PC-9 (cell line): ENCODE results near the gene BSX. TPM values are rescaled to one million over a fixed set of nuclear protein-coding genes. Genes with fewer than 3 reads are reported as not detected.

ENCODE experiments used
- BruUV-seq: library from RNA; stranded (reverse); fragments of 400-500 nt; replicated peaks from 2 replicates; lab custom pipeline; 2021; lab: Mats Ljungman, UMichigan
- CTCF ChIA-PET: fragments of 300-600 bp; sonication (Branson Sonifier 250); formaldehyde crosslinking; loops from one replicate; lab custom pipeline; 2022; ENCODE audit warnings: antibody characterized with exemption; lab: Charles Lee
- POLR2A ChIA-PET: fragments of 300-600 bp; sonication (Branson Sonifier 250); formaldehyde crosslinking; loops from one replicate; lab custom pipeline; 2022; ENCODE audit warnings: antibody characterized with exemption; ENCODE audit not compliant: unreplicated experiment; lab: Charles Lee
- DNase-seq, 2 experiments: peaks; one replicate each; pipeline versions ENCODE4 v3.0.0 to v3.0.0-alpha.2; 2015 to 2022; ENCODE audit warnings: mixed read lengths in 1 of 2
- H2AFZ ChIP-seq: fragments of 200-600 bp; sonication (generic); 2 replicates; pipeline ENCODE4 v1.8.1; 2017; ENCODE audit warnings: antibody characterized with exemption
- H3F3A ChIP-seq: fragments of 200-600 bp; sonication (generic); 2 replicates; pipeline ENCODE4 v1.8.1; 2017; ENCODE audit warnings: antibody characterized with exemption, mild to moderate bottlenecking, low read depth; ENCODE audit not compliant: insufficient read depth
- H3K27ac ChIP-seq: fragments of 200-600 bp; sonication (generic); 2 replicates; pipeline ENCODE4 v1.6.1; 2016; ENCODE audit warnings: mixed run types
- H3K27me3 ChIP-seq: fragments of 200-600 bp; sonication (generic); 2 replicates; pipeline ENCODE4 v1.6.1; 2016; ENCODE audit warnings: low read depth, mixed run types; ENCODE audit not compliant: insufficient read depth
- H3K36me3 ChIP-seq: fragments of 200-600 bp; sonication (generic); 2 replicates; pipeline ENCODE4 v1.6.1; 2016; ENCODE audit warnings: low read depth, mixed run types
- H3K4me1 ChIP-seq: fragments of 200-600 bp; sonication (generic); replicated peaks from 2 replicates; pipeline ENCODE4 v1.6.1; 2016; ENCODE audit warnings: mixed run types; ENCODE audit not compliant: insufficient read depth
- H3K4me2 ChIP-seq: fragments of 200-600 bp; sonication (generic); 2 replicates; pipeline ENCODE4 v1.6.1; 2017; ENCODE audit warnings: mixed run types
- H3K4me3 ChIP-seq: fragments of 200-600 bp; sonication (generic); 2 replicates; pipeline ENCODE4 v1.6.1; 2016; ENCODE audit warnings: mixed run types
- H3K79me2 ChIP-seq: fragments of 200-600 bp; sonication (generic); 2 replicates; pipeline ENCODE4 v1.6.1; 2017; ENCODE audit warnings: low read depth, mixed run types
- H3K9me2 ChIP-seq: fragments of 200-600 bp; sonication (generic); 2 replicates; pipeline ENCODE4 v1.8.1; 2017; ENCODE audit warnings: mild to moderate bottlenecking; ENCODE audit not compliant: insufficient read depth
- H3K9me3 ChIP-seq: fragments of 200-600 bp; sonication (generic); 2 replicates; pipeline ENCODE4 v1.8.1; 2016; ENCODE audit warnings: low read depth; ENCODE audit not compliant: insufficient read depth
- H4K20me1 ChIP-seq: fragments of 200-600 bp; sonication (generic); 2 replicates; pipeline ENCODE4 v1.8.1; 2017; ENCODE audit not compliant: insufficient read depth
- EZH2 ChIP-seq: fragments of 200-600 bp; sonication (generic); IDR thresholded peaks from 2 replicates; pipeline ENCODE4 v1.8.0; 2017; ENCODE audit warnings: antibody characterized with exemption, low read depth
- intact Hi-C: fragments of 100-400 bp; cut with micrococcal nuclease; formaldehyde crosslinking; loops from one replicate; pipeline ENCODE4 v1.10.0; 2022; ENCODE audit not compliant: unreplicated experiment
- total RNA-seq: library from RNA; stranded (reverse); gene quantifications from 2 replicates; pipeline ENCODE4 v1.2.3, GENCODE V29; 2021
- TF ChIP-seq, protein P1 (sequence below): fragments of 200-600 bp; sonication (generic); conservative IDR thresholded peaks from 2 replicates; pipeline ENCODE4 v1.6.1; 2017; ENCODE audit warnings: mixed run types, antibody characterized with exemption, mild to moderate bottlenecking, moderate library complexity

The BSX gene
- total RNA-seq, 1 experiment from 2014 or later: not detected

DNA sequence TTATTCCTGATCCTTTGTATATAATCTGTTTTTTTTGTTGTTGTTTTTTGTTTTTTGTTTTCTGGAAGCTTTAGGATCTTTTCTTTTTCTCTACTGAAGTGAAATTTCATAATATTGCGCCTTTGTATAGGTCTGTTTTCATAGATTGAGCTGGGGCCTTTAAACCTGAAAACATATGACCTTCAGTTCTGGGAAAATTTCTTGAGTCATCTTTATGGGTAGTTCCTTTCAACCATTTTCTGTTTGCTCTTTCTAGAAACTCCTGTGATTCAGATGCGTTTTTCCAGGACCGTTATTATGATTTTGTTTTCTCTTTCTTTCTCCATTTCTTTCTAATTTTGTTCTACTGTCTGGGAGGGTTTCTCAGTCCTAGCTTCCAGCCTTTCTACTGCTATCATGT, 43.7 kb downstream of the BSX start:
- intact Hi-C loops: no loop called here
- no TSS peak for BruUV-seq
- Histone ChIP-seq H3K4me2 (no peak overlapping the region), H3K4me3 (no peak overlapping the region), H3K4me1 (no peaks in the 10 kb centered on the region), H3F3A (no peaks in the 10 kb centered on the region), H3K27ac (no peak overlapping the region), H3K9me2 (no peaks in the 10 kb centered on the region), H3K27me3 (no peaks in the 10 kb centered on the region), H4K20me1 (no peaks in the 10 kb centered on the region), H3K9me3 (no peaks in the 10 kb centered on the region), H2AFZ (no peak overlapping the region), H3K36me3 (no peaks in the 10 kb centered on the region), H3K79me2 (no peaks in the 10 kb centered on the region)
- DNase-seq: no peak
- no peak for TF ChIP-seq EZH2
- TF ChIP-seq, protein P1, sequence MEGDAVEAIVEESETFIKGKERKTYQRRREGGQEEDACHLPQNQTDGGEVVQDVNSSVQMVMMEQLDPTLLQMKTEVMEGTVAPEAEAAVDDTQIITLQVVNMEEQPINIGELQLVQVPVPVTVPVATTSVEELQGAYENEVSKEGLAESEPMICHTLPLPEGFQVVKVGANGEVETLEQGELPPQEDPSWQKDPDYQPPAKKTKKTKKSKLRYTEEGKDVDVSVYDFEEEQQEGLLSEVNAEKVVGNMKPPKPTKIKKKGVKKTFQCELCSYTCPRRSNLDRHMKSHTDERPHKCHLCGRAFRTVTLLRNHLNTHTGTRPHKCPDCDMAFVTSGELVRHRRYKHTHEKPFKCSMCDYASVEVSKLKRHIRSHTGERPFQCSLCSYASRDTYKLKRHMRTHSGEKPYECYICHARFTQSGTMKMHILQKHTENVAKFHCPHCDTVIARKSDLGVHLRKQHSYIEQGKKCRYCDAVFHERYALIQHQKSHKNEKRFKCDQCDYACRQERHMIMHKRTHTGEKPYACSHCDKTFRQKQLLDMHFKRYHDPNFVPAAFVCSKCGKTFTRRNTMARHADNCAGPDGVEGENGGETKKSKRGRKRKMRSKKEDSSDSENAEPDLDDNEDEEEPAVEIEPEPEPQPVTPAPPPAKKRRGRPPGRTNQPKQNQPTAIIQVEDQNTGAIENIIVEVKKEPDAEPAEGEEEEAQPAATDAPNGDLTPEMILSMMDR: no peak
- ChIA-PET CTCF (no interaction called here), POLR2A (no interaction called here)

DNA sequence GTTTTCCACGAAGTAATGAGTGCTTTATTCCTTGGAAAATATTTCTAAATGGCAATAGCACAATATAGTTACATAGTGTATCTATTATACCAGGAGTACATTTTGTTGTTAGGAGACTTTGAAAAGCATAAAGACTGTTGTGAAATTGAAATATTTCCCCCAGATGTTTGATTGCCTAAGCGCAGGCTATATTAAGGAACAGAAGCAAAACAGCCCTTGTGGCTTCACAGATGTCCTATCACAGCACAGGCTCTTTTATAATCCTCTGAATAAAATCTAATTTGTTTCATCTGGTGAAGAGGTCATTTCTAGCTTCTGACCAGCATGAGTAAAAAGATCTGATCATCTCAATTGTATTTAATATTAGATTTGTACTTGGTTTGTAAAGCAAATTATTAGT, 48.2 kb downstream of the BSX start:
- H3K9me3 ChIP-seq: no peaks in the 10 kb centered on the region
- H2AFZ ChIP-seq: no peak overlapping the region
- no peaks in the 10 kb centered on the region for H3K27me3 ChIP-seq
- no peak overlapping the region for H3K4me3 ChIP-seq
- H3F3A ChIP-seq: no peaks in the 10 kb centered on the region
- no peak overlapping the region for H3K27ac ChIP-seq
- no TSS peak for BruUV-seq
- H3K36me3 ChIP-seq: no peaks in the 10 kb centered on the region
- POLR2A ChIA-PET: no interaction called here
- no peaks in the 10 kb centered on the region for H3K4me1 ChIP-seq
- no peak for TF ChIP-seq EZH2
- TF ChIP-seq, protein P1: no peak
- DNase-seq: no peak
- no peaks in the 10 kb centered on the region for H3K79me2 ChIP-seq
- H3K9me2 ChIP-seq: no peaks in the 10 kb centered on the region
- H4K20me1 ChIP-seq: no peaks in the 10 kb centered on the region
- H3K4me2 ChIP-seq: no peak overlapping the region
- intact Hi-C loops: no loop called here
- CTCF ChIA-PET: interaction anchor here (0.6 kb wide), 1 partner anchor 92 kb away, joined by 4 read pairs; no protein-coding TSS in a partner anchor

DNA sequence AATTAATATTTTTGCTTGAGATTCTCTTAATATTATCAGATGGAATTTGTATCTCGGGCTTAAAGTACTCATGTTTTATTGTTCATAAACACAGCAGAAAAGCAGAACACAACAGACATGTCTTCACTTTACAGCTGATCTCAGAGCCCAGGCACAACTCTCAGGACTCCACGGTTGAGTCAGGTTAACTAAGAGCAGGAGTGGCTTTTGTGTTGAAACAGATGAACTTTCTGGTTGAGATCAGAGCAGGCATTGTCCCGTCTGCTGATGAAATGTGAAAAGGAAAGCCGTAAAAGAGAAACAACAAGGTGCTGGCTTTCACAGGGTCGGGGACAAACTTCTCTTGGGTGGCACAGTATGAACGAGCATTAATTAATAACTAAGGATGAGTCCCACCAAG, 50.1 kb downstream of the BSX start:
- Histone ChIP-seq H3K9me2 (no peaks in the 10 kb centered on the region), H3K4me1 (no peaks in the 10 kb centered on the region), H3K36me3 (no peaks in the 10 kb centered on the region), H3F3A (no peaks in the 10 kb centered on the region), H3K9me3 (no peaks in the 10 kb centered on the region), H2AFZ (no peak overlapping the region), H3K27ac (no peak overlapping the region), H3K4me3 (no peak overlapping the region), H3K27me3 (no peaks in the 10 kb centered on the region), H3K79me2 (no peaks in the 10 kb centered on the region), H3K4me2 (no peak overlapping the region), H4K20me1 (no peaks in the 10 kb centered on the region)
- ChIA-PET POLR2A (no interaction called here), CTCF (no interaction called here)
- TF ChIP-seq, protein P1: no peak
- TF ChIP-seq EZH2: no peak
- DNase-seq: no peak
- intact Hi-C loops: no loop called here
- no TSS peak for BruUV-seq

Other genes with a start within 250 kb of the BSX start
- not detected in 2 replicates for gene CRTAM, start 143.3 kb downstream of the BSX start, total RNA-seq
- 4.6 and 6.2 TPM in 2 replicates for gene JHY, start 99.1 kb downstream of the BSX start, total RNA-seq
- gene HSPA8, start 80.3 kb upstream of the BSX start, total RNA-seq: 796 and 1,103 TPM in 2 replicates
- gene CLMP, start 213.4 kb upstream of the BSX start, total RNA-seq: 5.4 and 6.1 TPM in 2 replicates